Fibroblast of upper back skin (primary cell): Measurements from ENCODE around the gene SRP9.
"Not testable (repeated sequence)": the region's sequence is repeated elsewhere in the genome, so short reads cannot be mapped to it uniquely, and the experiment has no call there.

Experiments
- DNase-seq: peaks from one replicate; pipeline ENCODE4 v3.0.0-alpha.2; 2013

Gene SRP9

GRCh38 chr1:225778337-225778669 lies 677 bp downstream of the SRP9 start:
- no peak for DNase-seq

DNA sequence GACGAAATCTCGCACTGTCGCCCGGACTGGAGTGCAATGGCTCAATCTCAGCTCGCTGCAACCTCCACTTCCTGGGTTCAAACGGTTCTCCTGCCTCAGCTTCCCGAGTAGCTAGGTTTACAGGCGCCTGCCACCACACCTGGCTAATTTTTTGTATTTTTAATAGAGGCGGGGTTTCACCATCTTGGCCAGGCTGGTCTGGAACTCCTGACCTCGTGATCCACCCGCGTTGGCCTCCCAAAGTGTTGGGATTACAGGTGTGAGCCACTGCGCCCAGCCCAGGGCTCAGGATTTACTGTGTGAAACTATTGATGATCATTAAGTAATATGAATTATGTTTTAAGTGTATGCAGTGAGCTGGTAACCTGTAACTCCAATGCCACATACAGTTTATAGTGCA lies 1.5 kb downstream of the SRP9 start:
- DNase-seq = not testable (repeated sequence)

- DNase-seq = no peak
Measured at GRCh38 chr1:225780134-225780533, 2.5 kb downstream of the SRP9 start.

DNA sequence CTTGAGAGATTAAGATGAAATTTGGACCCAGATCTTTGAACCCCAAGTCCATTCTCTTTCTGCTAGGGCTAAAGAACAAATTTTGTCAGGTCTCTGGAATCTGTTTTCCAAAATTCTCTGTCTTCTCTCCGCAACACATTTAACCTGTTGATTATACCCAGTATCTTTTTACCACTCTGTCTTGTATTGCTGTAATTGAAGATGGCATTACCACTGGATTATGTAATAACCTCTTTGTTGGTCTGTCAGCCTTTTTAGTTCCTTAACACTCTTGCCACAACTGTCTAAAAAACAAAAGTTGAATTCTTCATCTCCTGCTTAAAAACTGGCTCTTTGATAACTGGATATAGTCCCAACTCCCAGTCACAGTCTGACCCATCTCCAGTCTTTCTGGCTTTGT lies 3.0 kb downstream of the SRP9 start:
- no peak for DNase-seq

DNA sequence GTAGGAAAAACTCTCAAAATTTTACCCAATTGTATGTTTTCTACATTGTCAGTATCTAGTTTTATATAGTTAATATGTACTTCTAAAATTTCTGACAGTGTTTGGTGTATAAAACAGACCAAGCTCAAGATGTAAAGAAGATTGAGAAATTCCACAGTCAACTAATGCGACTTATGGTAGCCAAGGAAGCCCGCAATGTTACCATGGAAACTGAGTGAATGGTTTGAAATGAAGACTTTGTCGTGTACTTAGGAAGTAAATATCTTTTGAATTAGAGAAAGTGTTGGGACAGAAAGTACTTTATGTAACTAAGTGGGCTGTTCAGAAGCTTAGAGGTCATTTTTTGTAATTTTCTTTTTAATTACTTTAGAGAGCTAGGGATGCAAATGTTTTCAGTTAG lies 11.5 kb downstream of the SRP9 start:
- DNase-seq = not testable (repeated sequence)

DNA sequence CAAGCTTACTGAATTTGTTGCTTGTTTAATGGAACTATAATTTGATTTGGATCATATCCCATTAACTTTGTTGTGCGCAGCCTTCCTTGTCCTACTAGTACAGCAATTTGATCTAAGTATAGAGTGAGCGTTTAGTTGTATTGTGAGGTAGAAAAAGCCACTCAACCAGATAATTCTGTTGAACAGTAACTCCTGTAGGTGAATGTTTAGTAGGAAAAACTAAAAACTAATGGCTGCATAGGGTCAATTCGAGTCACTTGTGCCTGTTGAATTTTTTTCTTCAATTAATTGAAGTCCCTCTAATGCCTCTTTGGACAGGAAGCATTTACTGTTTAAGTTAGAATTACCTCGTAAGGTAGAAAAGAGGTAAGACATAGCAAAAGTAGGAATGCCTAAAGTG lies 17.3 kb downstream of the SRP9 start:
- no peak for DNase-seq

GRCh38 chr1:225796097-225796496 lies 18.5 kb downstream of the SRP9 start:
- not testable (repeated sequence) for DNase-seq

- DNase-seq = not testable (repeated sequence)
Measured at GRCh38 chr1:225801146-225801545, 23.5 kb downstream of the SRP9 start.

- DNase-seq = no peak
Measured at GRCh38 chr1:225806249-225806648, 28.6 kb downstream of the SRP9 start.

DNA sequence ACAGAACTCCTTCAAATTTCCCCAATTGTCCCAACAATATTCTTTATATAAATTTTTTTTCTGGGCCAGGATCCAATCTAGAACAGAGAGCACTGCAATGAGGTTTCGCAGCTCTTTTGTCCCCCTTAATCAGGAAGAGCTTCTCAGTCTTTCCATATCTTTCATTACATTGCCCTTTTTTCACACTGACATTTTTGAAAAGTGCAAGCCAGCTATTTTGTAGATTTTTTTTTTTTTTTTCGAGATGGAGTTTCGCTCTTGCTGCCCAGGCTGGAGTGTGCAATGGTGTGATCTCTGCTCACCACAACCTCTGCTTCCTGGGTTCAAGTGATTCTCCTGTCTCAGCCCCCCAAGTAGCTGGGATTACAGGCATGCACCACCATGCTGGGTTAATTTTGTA lies 29.1 kb downstream of the SRP9 start:
- DNase-seq = not testable (repeated sequence)

- DNase-seq = no peak
Measured at GRCh38 chr1:225808136-225808535, 30.5 kb downstream of the SRP9 start.

DNA sequence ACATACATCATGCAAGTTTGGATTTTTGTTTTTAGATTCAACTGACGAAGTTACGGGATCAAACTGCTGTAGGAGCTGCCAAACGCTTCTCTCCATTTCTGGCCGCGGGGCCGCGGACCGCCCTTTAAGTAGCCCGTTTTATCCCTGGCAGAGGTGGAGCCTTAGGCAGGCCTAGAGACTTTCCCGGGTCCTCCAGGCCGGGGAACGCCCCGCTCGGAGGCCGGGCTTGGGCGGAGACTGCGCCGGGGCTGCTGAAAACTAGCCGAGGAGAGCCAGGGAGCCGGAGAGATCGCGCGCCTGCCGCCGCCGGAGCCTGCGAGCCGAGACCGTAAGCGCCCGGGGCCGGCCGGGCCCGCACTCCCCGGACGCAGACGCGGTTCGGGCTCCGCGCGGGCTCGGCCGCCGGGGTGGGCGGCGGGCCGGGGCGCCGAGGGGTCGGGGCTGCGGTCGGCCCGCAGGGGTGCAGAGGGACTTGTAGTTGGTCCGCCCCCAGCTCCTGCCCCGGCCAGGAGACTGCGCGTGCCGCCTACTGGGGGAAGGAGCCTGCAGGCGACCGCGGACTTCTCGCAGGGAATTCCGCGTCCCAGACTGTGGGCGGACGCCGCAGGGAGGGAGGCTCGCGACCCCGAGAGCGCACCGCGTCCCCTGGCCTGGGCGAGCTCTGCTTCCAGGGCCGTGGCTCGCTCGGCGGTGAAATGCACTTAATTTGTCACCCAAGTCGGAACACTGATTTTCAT lies 32.4 kb downstream of the SRP9 start, which contains the start of gene EPHX1:
EPHX1 (plus strand) TSS at position 283 of the 737 bp plus-strand sequence. CDS start 18,606 bp downstream, outside the sequence.
- peak; percentile 84 for DNase-seq

DNA sequence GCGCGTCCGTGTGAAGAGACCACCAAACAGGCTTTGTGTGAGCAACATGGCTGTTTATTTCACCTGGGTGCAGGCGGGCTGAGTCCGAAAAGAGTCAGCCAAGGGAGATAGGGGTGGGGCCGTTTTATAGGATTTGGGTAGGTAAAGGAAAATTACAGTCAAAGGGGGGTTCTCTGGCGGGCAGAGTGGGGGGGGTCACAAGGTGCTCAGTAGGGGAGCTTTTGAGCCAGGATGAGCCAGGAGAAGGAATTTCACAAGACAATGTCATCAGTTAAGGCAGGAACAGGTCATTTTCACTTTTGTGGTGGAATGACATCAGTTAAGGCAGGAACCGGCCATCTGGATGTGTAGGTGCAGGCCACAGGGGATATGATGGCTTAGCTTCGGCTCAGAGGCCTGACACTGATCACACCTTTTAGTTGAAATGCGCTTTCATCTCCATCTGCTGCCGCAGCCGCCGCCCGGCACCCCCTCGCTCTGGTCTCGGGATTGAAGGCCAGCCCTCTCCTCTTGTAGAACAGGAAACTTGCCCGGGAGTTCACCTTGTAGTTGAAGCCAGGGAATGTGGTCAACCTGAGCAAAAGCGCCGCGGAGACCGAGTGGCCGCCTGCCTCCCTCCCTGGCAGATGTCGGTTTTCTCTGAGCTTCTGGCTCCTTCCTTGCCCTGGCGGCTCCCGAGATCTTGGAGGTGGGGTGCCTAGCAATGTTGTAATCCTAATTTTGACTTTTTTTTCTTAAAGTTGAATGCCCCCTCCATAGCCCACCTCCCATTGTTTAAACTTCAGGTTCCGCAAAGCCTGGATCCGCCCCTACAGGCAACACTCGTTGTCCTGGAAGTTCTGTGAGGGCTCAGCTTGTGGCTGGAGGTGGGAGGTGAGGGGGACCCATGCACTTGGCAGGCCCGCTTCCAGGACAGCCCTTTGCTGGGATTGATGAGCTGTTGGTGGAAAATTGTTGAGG lies 33.2 kb downstream of the SRP9 start:
- peak; percentile 4 for DNase-seq

- no peak for DNase-seq
Measured at GRCh38 chr1:225811622-225812487, 34.2 kb downstream of the SRP9 start.

DNA sequence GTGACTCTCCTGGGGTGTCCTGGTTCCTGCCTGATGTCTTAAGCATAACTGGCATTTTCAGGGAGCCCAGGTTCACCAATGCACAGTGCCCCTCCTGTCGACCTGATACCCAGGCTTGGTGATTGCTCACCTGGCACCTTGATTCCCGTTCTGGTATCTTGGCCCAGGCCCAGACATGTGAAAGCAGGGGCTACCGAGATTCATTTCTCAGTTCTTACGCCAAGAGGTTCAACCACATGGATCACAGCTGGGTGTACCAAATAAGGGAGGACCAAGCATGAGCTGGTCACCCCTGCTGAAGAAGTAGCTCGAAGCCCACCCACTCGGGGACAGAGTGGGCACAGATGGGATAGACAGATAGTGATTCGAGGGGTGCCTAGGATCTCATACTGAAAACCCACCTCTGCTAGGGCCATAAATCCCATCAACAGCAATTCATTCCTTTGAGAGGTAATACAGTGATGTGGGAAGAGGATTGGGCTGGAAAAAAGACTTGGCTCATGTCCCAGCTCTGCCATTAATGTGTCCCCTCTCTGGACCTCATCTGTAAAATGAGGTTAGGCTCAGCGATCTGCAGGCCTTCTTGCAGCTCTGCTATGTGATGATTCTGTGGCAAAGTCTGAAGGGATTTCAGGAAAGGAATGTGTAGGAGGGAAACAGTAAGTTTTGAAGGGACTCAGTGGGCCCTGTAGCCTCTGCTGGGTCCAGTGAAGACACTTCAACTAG lies 35.0 kb downstream of the SRP9 start:
- peak; percentile 10 for DNase-seq

DNA sequence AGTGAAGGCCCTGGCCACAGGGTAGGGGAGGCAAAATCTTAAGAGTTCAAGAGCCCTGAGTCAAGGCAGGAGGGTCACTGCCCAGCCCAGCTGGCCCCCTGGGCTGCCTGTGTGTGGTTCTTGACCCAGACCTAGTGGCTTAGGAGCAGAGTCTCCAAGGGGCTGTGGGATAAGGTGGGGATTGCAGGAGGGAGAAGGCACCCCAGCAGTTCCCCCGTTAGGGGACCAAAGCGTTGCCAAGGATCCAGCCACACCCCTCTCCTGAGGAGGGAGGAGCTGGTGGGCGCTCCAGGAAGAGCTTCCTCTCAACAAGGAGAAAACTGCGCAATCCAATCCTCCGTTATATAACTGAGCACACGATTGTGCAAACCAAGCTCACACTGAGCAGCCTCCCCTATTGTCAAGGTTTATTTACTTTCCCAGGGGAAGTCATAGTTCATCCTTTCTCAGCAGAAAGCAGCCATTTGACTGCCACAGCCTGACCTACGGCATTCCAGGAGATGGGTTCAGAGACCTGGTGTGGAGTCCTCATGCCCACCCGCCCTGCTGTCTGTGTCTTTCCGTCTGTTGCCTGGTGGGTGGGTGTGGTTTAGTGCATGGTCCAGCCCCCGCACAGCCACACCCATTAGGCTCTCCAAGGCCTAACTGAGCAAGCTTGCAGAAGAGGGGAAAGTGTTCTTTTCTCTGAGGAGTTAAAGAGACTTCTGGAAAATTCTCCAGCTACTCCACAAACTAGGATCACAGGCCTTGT lies 35.8 kb downstream of the SRP9 start:
- peak; percentile 12 for DNase-seq

DNA sequence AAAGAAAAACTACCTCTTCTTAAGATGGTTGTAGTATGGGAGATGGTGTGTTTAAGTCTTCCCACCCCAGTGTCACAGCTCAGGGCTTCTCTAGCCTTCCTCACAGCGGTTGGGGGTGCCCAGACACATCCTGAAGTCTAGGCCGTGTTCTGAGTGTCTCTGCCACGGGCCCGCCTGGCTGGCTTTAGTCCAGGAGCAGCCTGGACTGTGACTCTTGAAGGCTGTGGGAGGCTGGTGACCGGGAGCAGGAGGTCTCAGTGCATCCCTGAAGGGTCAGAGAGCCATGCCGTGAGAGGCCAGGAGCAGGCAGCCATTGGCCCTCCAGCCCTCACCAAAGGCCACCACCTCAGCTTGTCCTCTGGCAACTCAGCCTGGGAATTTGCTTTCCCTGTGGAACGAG lies 36.8 kb downstream of the SRP9 start:
- no peak for DNase-seq

- not testable (repeated sequence) for DNase-seq
Measured at GRCh38 chr1:225815090-225815489, 37.5 kb downstream of the SRP9 start.

GRCh38 chr1:225815526-225816178 lies 38.0 kb downstream of the SRP9 start:
- DNase-seq = peak; percentile 17

DNA sequence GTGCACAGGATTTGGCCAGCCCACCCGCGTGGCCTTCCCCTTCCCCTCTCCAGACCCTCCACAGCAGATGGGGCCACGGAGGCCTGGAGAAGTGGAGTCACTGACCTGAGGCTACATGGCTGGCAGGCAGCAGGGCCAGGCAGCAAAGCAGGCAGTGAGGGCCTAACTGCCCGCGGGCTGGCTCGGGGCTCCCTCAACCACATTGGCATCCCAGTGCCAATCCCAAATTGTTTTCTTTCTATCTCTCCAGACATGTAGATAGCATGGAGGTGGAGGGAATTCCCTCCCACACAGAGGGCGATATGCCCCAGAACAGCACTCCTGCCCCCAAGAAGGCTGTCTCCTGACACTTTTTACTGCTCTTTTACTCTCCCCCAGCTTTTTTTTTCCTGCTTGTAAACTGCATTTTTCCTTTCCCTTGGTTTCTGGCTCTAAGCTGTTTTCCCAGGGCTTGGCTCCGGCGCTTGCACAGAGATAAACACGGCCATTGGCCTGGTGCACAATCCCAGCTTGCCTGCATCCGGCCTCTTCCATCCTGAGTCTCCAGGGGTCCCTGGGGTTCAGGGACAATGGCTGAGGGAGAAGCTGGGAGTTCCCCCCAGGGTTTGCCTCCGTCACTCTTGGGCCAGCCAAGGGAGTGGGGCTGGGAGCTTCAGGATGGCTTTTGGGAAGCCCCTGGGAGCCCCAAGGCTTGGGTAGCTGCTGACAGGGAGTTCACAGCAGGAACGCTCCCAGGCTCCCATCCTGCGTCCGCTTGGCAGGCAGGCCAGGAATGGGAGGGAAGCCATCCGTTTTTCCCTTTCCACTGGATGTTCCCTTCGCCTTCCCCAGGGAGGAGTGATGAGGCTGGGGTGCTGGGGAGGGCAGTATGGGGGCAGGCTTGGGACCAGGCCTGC lies 39.3 kb downstream of the SRP9 start:
- no peak for DNase-seq
